GM21423 (cell line): ENCODE results near the gene RIMBP2.

Experiments
- ATAC-seq: cut with Tn5 transposase; IDR thresholded peaks from one replicate; pipeline ENCODE4 v1.9.1; 2021; ENCODE audit warnings: mild to moderate bottlenecking, moderate library complexity; ENCODE audit not compliant: unreplicated experiment

The RIMBP2 gene

GRCh38 chr12:130454296-130454695, 261.8 kb downstream of the RIMBP2 start:
- ATAC-seq: no peak

DNA sequence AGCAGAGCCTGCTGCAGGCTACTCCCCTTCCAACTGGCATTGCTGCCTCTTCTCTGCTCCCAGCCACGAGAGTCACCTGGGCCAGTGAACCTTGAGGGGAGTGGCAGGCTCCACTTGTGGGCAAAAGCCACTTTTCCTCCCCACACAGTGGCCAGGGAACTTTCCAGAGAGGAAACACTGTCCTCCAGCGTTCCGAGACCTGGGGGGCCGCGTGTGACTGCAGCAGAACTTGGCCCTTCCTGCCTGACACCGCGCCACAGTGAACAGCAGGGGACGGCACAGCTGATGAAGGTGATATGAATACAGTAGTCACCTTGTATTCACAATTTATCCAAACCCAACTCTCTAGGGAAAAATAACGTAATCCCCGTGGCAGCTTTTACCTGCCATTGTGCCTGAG, 263.6 kb downstream of the RIMBP2 start:
- no peak for ATAC-seq

DNA sequence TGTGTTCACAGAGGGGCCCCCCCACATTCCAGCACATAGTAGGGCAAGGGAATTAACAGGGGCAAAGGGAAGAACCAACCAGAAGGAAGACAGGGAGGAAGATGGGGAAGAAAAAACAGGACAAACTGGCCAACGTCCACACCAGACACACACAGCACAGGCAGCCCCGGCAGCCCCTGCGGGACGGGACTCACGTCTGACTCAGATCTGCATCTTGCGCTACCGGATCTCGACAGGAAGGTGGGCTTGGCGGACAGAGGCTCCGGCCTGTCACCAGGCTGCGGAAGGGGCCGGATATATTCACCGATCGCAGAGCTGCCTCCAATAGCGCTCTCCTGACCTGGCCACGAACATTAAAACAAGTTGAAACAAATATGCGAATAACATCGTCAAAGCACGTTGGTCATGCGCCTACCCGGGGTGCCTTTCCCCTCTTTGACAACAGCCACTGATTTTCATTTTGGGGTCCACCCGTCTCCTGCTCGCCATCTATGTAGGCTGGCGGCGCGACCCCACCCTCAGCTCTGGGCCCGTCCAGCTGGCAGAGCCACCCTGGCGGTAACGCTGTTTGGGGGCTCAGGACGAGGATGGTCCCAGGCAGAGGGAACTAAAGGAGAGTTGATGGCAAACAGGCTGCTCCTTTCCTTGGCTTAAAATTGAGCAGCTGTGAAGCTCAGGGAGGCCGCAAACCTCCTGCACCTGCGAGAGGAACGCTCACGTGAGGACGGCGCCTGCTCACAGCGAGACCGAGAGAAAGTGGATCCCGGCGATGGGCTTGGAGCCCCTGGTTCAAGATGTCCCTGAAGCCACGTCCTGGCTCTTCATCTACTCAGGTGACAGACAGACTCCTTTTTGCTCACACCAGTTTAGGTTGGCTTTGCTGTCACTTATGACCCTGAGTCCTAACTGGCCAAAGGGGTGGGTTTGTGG, 264.8 kb downstream of the RIMBP2 start:
- ATAC-seq: no peak

DNA sequence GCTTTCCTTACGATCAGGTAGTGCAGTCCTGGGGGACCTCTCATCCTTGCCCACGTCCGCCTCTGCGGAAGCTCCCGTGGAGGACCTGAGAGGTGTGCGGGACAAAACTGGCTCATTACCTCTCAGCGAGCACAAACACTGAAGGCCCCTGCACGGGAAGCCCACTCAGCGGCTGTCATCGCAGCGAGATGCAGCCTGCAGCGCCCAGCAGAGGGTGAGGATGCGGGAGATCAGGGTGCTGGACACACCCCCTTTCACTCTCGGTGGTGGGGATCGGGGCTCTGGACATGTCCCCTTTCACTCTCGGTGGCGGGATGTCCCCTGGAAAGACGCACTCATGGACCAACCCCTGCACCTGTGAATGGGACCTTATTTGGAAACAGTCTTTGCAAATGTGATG, 266.8 kb downstream of the RIMBP2 start:
- ATAC-seq: no peak

- no peak for ATAC-seq
Observed at GRCh38 chr12:130448044-130448821, 267.9 kb downstream of the RIMBP2 start.

DNA sequence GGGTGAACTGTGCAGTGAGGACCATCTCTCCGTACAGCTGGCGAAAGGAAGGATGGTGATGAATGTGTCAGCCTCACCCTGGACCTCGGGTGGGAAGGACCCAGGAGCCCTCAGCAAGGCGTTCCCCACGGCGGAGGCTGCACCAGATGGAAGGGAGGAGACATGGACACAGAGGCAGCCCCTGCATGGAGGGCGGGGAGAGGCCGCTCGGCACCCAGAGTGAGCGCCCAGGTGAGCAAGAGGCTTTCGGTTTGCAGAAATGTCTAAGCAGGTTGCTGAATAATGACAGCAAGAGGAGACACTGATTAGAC, 268.5 kb downstream of the RIMBP2 start:
- ATAC-seq: no peak

DNA sequence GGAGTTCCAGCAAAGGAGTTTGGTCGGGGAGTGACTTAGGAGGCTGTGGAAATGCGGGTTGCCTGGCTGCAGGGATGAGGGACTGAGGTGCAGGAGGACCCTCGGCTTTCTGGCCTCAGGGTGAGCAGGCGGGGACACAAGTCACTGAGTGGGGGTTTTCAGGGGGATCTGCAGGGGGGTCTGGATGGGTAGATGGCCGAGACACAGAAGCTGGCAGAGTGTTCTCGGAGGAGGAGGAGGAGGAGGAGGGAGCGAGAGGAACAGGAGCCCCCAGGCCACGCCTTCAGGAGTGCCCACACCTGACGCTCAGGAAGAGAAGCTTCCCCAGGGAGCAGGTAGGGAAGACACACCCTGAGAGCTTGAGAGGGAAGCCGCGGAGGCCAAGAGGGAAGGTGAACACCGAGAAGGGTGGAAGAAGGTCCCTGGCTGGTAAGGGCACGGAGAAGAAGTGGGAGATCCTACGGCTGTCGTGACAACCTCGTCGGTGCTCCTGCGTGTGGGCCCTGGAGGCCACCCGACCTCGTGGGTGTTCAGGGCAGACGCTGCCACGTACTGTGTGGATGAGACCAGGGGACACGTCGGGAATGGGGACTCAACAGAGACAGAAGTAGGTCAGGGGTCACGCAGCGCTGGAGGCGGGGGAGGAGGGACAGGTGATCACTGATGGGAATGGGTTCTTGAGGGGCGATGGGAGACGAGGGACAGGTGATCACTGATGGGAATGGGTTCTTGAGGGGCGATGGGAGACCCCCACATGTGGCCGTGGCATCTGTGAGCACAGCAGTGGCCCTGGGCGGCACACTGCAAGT, 269.0 kb downstream of the RIMBP2 start:
- no peak for ATAC-seq

DNA sequence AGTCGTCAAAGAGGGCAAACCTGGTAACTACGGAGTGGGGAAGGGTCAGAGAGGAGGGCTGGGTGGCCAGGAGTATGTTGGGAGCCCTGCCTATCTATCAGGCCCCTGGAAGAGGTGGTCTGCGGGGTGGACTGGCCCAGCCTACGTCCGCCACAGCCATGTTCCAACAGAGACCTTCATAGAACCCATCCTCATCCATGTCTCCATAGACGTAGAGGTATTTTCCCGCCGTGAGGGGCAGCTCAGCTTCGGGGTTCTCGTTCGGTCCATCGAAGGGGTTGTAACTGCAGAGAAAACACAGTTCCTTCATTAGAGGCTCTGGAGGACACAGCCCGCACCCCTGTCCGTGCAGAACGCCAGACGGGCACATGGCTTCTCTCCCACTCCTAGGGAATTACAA, 271.1 kb downstream of the RIMBP2 start:
- no peak for ATAC-seq

GRCh38 chr12:130444061-130444460, 272.0 kb downstream of the RIMBP2 start:
- ATAC-seq: no peak

DNA sequence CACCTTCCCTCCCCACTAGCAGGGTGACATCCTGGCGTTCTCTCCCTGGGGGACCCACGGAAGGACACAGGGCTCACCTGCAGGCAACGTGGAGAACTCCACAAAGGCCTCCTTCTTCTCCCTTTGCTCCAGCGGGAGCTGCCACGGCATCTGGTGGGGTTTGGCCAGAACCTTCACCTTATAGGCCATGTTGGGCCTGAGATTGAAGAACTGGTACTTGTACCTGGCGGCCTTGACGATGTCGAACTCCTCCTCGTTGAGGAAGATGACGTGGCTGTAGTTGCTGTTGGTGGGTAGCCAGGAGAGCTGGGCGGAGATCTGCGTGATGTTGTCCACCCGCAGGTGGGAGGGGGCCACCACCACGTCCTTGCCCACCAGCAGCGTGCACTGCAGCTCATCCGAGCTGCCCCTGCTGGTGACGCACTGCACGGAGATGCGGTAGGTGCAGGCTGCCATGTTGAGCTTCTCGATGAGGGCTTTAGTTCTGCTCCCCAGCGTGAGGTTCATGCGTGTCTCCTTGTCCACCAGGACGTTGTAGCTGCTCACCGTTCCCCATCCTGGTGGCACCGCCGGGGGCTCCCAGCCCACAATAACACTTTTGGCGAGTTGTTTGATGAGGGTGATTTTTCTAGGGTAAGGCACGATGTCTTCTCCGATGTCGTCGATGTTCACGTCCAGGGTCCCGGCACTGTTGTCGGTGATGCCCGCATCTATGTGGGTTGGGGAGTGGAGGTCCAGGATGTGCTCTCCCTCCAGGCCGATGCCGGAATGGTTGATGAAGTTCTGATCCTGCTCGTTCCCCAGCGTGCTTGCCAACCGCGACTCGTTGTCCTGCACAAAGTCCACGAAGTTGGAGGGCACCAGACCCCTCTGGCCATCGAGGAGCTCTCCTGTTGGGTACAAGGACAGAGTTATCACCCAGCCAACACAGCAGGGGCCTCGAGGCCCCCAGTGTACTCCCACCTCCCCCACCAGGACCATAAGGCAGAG, 274.0 kb downstream of the RIMBP2 start:
- no peak for ATAC-seq

GRCh38 chr12:130440411-130441080, 275.6 kb downstream of the RIMBP2 start:
- no peak for ATAC-seq

GRCh38 chr12:130439250-130439649, 276.8 kb downstream of the RIMBP2 start:
- no peak for ATAC-seq

GRCh38 chr12:130438711-130439110, 277.4 kb downstream of the RIMBP2 start:
- ATAC-seq: no peak

GRCh38 chr12:130438243-130438620, 277.9 kb downstream of the RIMBP2 start:
- ATAC-seq: no peak

- ATAC-seq: no peak
Observed at GRCh38 chr12:130437555-130438242, 278.4 kb downstream of the RIMBP2 start.

- ATAC-seq: no peak
Observed at GRCh38 chr12:130436741-130437501, 279.2 kb downstream of the RIMBP2 start.

DNA sequence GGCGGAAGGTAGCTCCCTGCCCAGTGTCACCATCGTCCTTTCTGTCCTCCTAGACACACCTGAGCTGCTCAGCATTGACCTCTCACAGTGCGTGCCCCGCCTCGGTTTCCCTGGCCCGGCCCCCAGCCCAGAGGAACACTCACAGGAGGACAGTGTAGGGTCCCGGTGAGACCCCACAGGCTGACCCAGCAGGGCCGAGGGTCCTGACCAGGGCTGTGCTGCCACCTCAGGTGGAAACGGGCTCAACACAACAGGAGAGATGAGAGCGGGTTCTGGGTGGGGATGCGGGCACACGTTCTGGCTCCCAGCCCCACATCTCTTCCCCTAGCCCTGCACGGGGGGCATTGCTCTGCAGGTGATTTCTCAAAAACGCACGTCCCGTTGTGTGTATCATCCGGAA, 280.3 kb downstream of the RIMBP2 start:
- no peak for ATAC-seq

GRCh38 chr12:130435331-130435730, 280.8 kb downstream of the RIMBP2 start:
- ATAC-seq: no peak
